Measurements from ENCODE around the gene SCFD2. TPM values are rescaled to one million over a fixed set of nuclear protein-coding genes. Genes with fewer than 3 reads are reported as not detected.

The SCFD2 gene
- polyA plus RNA-seq, 3 donors from 2014 or later, result 13.0 to 22.8 (median 21.4) TPM

DNA sequence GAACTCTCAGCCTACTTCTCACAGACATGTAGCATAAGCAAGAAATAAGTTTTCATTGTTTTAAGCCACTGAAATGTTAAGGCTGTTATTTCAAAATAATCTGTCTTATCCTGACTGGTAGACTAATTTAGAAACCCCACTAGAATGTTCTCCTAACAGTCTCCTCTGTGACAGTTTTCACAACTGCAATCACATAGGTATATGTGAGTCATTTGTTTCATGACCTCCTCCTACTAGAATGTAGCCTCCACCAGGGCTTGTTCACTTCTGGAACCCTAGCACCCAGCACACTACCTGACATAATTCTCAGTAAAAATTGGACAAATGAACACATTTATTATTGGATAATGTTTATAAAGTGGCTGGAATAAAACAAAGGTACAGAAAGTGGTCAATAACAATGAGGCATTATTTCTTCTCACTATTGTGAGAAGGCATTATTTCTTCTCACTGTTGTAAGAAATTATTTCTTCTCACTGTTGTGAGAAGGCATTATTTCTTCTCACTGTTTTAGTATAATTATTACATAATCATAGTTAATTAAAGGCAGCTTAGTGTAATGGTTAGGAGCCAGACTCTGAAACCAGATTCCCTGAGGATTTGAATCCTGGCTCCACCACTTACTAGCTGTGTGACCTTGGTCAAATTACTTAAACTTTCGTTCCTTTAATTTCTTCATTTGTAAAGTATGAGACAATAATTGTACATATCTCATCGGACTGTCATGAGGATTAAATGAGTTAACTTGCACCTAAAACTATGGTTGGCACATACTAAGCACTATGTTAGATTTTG lies 252.2 kb downstream of the SCFD2 start:
- H3K9me3 Mint-ChIP-seq, result peaks cover 0 to 10% (median 0%) of the 10 kb centered on the region in 6 donors
- no peaks in the 10 kb centered on the region for H3K27me3 Mint-ChIP-seq (ENCODE audit: low read depth in 3 of 3)
- H3K36me3 Mint-ChIP-seq, result peaks cover 6 to 17% (median 8%) of the 10 kb centered on the region in 3 donors

DNA sequence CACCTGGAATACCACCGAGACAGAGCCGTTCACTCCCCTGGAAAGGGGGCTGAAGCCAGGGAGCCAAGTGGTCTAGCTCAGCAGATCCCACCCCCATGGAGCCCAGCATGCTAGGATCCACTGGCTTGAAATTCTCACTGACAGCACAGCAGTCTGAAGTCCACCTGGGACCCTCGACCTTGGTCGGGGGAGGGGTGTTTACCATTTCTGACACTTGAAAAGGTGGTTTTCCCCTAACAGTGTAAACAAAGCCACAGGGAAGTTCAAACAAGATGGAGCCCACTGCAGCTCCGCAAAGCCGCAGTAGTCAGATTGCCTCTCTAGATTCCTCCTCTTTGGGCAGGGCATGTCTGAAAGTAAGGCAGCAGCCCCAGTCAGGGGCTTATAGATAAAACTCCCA lies 260.5 kb downstream of the SCFD2 start:
- Mint-ChIP-seq H3K9me3 (peaks cover 0 to 12% (median 2%) of the 10 kb centered on the region in 6 donors), H3K27me3 (ENCODE audit: low read depth in 3 of 3) (peaks cover 0 to 1% (median 0%) of the 10 kb centered on the region in 3 donors), H3K4me3 (no peak overlapping the region), H3K27ac (no peak overlapping the region), H3K36me3 (peaks cover 0 to 21% (median 9%) of the 10 kb centered on the region in 3 donors), H3K4me1 (no peaks in the 10 kb centered on the region)
- no peak for DNase-seq

More for the DNA sequence above, 252.2 kb downstream of the SCFD2 start:
- Mint-ChIP-seq H3K4me3 (no peak overlapping the region), H3K4me1 (peaks cover 1 to 12% of the 10 kb centered on the region in 2 donors), H3K27ac (no peak overlapping the region)
- no peak for DNase-seq

- Mint-ChIP-seq H3K9me3 (peaks cover 2 to 12% (median 5%) of the 10 kb centered on the region in 6 donors), H3K27me3 (ENCODE audit: low read depth in 3 of 3) (peaks cover 0 to 1% (median 0%) of the 10 kb centered on the region in 3 donors), H3K36me3 (peaks cover 2 to 17% (median 12%) of the 10 kb centered on the region in 3 donors), H3K4me3 (no peak overlapping the region), H3K27ac (no peak overlapping the region), H3K4me1 (no peaks in the 10 kb centered on the region)
- DNase-seq, result no peak
Observed at GRCh38 chr4:53103481-53103880, 262.4 kb downstream of the SCFD2 start.

DNA sequence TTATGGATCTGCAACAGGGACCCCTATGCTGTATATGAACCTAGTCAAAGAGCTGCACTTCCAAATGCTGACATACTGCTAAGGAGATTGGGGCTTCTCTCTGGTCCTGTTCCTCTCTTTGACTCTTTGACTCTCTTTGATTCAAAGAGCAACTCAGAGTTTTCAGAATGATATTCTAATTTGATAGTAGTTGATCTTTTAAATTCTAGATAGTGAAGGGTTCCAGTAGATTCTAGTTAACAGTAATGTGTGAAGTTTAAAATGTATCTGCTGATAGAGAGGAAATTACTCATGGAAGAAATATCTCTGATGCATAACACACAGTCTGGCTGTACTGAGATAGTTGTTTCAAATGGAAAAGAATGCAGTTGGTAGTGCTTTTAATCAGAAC lies 264.7 kb downstream of the SCFD2 start:
- H3K4me3 Mint-ChIP-seq, result no peak overlapping the region
- no peak for DNase-seq
- H3K27ac Mint-ChIP-seq, result no peak overlapping the region
- peaks cover 3 to 10% (median 5%) of the 10 kb centered on the region in 6 donors for H3K9me3 Mint-ChIP-seq
- H3K4me1 Mint-ChIP-seq, result no peaks in the 10 kb centered on the region
- H3K27me3 Mint-ChIP-seq (ENCODE audit: low read depth in 3 of 3), result no peaks in the 10 kb centered on the region
- H3K36me3 Mint-ChIP-seq, result peaks cover 4 to 10% (median 5%) of the 10 kb centered on the region in 3 donors

GRCh38 chr4:53100501-53101190 lies 265.2 kb downstream of the SCFD2 start:
- no peak overlapping the region for H3K4me3 Mint-ChIP-seq
- no peak overlapping the region for H3K27ac Mint-ChIP-seq
- H3K9me3 Mint-ChIP-seq, result peaks cover 3 to 10% (median 5%) of the 10 kb centered on the region in 6 donors
- H3K27me3 Mint-ChIP-seq (ENCODE audit: low read depth in 3 of 3), result no peaks in the 10 kb centered on the region
- DNase-seq, result no peak
- H3K36me3 Mint-ChIP-seq, result peaks cover 4 to 10% (median 5%) of the 10 kb centered on the region in 3 donors
- H3K4me1 Mint-ChIP-seq, result no peaks in the 10 kb centered on the region

- Mint-ChIP-seq H3K9me3 (peaks cover 3 to 10% (median 5%) of the 10 kb centered on the region in 6 donors), H3K4me3 (no peak overlapping the region), H3K27ac (no peak overlapping the region), H3K4me1 (no peaks in the 10 kb centered on the region), H3K27me3 (ENCODE audit: low read depth in 3 of 3) (peaks cover 0 to 1% (median 0%) of the 10 kb centered on the region in 3 donors), H3K36me3 (peaks cover 4 to 7% (median 5%) of the 10 kb centered on the region in 3 donors)
- no peak for DNase-seq
Observed at GRCh38 chr4:53098681-53099121, 267.2 kb downstream of the SCFD2 start.

DNA sequence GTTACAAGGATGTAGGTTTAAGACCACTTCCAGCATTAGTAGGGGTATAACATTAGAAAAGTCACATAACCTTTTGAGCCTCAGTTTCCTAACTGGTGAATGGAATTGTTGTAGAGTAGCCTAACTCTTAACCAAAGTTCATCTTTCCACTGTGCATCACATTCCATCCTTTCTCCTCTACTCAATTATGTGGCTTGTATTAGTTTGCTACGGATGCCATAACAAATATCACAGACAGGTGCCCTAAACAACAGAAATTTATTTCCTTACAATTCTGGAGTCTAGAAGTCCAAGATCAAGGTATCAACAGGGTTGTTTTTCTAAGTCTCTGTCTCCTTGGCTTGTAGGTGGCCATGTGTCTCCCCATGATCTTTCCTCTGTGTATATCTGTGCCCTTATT lies 271.8 kb downstream of the SCFD2 start:
- no peak for DNase-seq
- Mint-ChIP-seq H3K4me3 (no peak overlapping the region), H3K4me1 (no peaks in the 10 kb centered on the region), H3K36me3 (peaks cover 4 to 7% (median 5%) of the 10 kb centered on the region in 3 donors), H3K27ac (no peak overlapping the region), H3K27me3 (ENCODE audit: low read depth in 3 of 3) (peaks cover 0 to 1% (median 0%) of the 10 kb centered on the region in 3 donors), H3K9me3 (peaks cover 3 to 7% (median 5%) of the 10 kb centered on the region in 6 donors)

GRCh38 chr4:53089936-53090729 lies 275.7 kb downstream of the SCFD2 start:
- Mint-ChIP-seq H3K4me1 (no peaks in the 10 kb centered on the region), H3K36me3 (peaks cover 4 to 8% (median 5%) of the 10 kb centered on the region in 3 donors), H3K27me3 (ENCODE audit: low read depth in 3 of 3) (no peaks in the 10 kb centered on the region), H3K9me3 (peaks cover 3 to 8% (median 6%) of the 10 kb centered on the region in 6 donors), H3K4me3 (no peak overlapping the region), H3K27ac (no peak overlapping the region)
- DNase-seq, result no peak

- Mint-ChIP-seq H3K36me3 (peaks cover 10 to 17% (median 11%) of the 10 kb centered on the region in 3 donors), H3K27ac (no peak overlapping the region), H3K4me3 (no peak overlapping the region), H3K27me3 (ENCODE audit: low read depth in 3 of 3) (no peaks in the 10 kb centered on the region), H3K9me3 (peaks cover 9 to 27% (median 23%) of the 10 kb centered on the region in 6 donors), H3K4me1 (peaks cover 0 to 2% of the 10 kb centered on the region in 2 donors)
- no peak for DNase-seq
Observed at GRCh38 chr4:53088152-53088551, 277.7 kb downstream of the SCFD2 start.

GRCh38 chr4:53076374-53076958 lies 289.4 kb downstream of the SCFD2 start:
- Mint-ChIP-seq H3K4me3 (no peak overlapping the region), H3K36me3 (peaks cover 0 to 5% (median 2%) of the 10 kb centered on the region in 3 donors), H3K27ac (no peak overlapping the region), H3K27me3 (ENCODE audit: low read depth in 3 of 3) (no peaks in the 10 kb centered on the region), H3K4me1 (no peaks in the 10 kb centered on the region), H3K9me3 (no peaks in the 10 kb centered on the region)
- no peak for DNase-seq

DNA sequence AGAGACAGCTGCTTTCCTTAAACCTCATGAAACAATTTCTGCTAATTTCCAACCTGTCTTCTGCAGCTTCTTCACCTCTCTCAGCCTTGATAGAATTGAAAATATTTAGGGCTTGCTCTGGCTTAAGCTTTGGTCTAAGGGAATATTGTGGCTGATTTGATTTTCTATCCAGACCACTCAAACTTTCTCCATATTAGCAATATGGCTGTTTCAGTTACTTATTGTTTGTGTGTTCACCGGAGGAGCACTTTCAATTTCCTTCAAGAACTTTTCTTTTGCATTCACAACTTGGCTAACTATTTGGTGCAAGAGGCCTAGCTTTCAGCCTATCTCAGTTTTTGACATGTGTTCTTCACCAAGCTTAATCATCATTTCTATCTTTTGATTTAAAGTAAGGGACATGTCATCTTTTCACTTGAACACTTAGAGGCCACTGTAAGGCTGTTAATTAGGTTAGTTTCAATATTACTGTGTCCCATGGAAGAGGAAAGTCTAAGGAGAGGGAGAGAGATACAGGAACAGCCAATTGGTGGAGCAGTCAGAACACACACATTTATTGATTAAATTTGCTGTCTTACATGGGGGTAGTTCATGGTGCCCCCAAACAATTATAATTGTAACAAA lies 290.6 kb downstream of the SCFD2 start:
- Mint-ChIP-seq H3K27me3 (ENCODE audit: low read depth in 3 of 3) (no peaks in the 10 kb centered on the region), H3K9me3 (peaks cover 0 to 2% (median 0%) of the 10 kb centered on the region in 6 donors), H3K4me3 (no peak overlapping the region), H3K36me3 (peaks cover 2 to 10% (median 4%) of the 10 kb centered on the region in 3 donors), H3K4me1 (no peaks in the 10 kb centered on the region), H3K27ac (no peak overlapping the region)
- DNase-seq, result no peak

DNA sequence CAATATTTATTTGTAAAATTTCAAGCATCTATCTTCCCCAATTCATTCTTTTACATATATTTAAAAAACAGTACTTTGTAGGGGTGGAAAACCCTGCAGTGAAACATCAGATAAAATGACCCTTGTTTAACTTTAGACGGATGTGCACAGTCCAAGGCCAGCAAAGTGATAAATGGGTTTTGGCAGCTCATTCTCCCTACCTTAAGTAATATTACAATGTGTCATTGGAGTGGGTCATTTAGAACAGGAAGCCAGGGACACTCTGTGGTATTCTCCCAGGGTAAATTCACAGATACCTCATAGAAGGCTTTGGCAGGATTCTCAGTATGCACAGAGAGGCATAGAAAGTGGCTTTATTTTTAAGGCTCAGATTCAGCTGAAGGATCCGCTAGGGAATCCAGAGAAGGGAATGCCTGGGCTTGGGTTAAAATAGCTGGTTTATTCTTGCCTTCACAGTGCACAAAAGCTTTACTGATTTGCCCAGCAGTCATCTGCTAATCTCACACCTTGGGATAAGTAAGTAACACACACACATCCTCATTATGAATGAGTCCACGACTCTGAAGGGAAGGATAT lies 297.0 kb downstream of the SCFD2 start:
- Mint-ChIP-seq H3K4me1 (no peaks in the 10 kb centered on the region), H3K4me3 (no peak overlapping the region), H3K27me3 (ENCODE audit: low read depth in 3 of 3) (no peaks in the 10 kb centered on the region), H3K9me3 (peaks cover 0 to 13% (median 2%) of the 10 kb centered on the region in 6 donors), H3K27ac (no peak overlapping the region), H3K36me3 (peaks cover 4 to 15% (median 11%) of the 10 kb centered on the region in 3 donors)
- DNase-seq, result no peak

Measured in immature natural killer cell (primary cell).